HFFc6 (cell line): ENCODE measurements around the gene INVS. TPM values are rescaled to one million over a fixed set of nuclear protein-coding genes. Genes with fewer than 3 reads are reported as not detected.

ENCODE experiments used
- DNase-seq: peaks from one replicate; pipeline ENCODE4 v3.0.0-alpha.2; 2018
- H3K27ac Mint-ChIP-seq: 2 replicates; pipeline ENCODE4 v1.8.0; 2020; ENCODE audit warnings: mild to moderate bottlenecking, mixed read lengths
- H3K27me3 Mint-ChIP-seq: 2 replicates; pipeline ENCODE4 v1.8.0; 2021; ENCODE audit warnings: mild to moderate bottlenecking, moderate library complexity, mixed read lengths; ENCODE audit not compliant: insufficient read depth
- H3K36me3 Mint-ChIP-seq: 2 replicates; pipeline ENCODE4 v1.8.0; 2021; ENCODE audit warnings: low read depth, mixed read lengths
- H3K4me1 Mint-ChIP-seq: 2 replicates; pipeline ENCODE4 v1.8.0; 2020; ENCODE audit warnings: low read depth, mixed read lengths
- H3K4me3 Mint-ChIP-seq: 2 replicates; pipeline ENCODE4 v1.8.0; 2020; ENCODE audit warnings: mild to moderate bottlenecking, moderate library complexity, mixed read lengths
- H3K9me3 Mint-ChIP-seq: 2 replicates; pipeline ENCODE4 v1.8.0; 2020; ENCODE audit warnings: mild to moderate bottlenecking, mixed read lengths
- total RNA-seq, 6 experiments: library from RNA; stranded (reverse); fragmentation: NEBNext Ultra II Directional; extraction: Animal tissue kit (Norgen Biotek cat#: 25700); gene quantifications; 2 replicates in 1 of 6; 3 replicates in 5 of 6; pipeline ENCODE4 v1.2.3, GENCODE V29; 2021
- TF ChIP-seq, protein P1 (sequence below): fragments of 200-600 bp; sonication (generic); IDR thresholded peaks from 2 replicates; pipeline ENCODE4 v1.5.0; 2021; ENCODE audit warnings: antibody characterized with exemption, mild to moderate bottlenecking

The INVS gene
- total RNA-seq, 6 experiments from 2014 or later, result 13.5 to 16.5 (median 14.6) TPM

DNA sequence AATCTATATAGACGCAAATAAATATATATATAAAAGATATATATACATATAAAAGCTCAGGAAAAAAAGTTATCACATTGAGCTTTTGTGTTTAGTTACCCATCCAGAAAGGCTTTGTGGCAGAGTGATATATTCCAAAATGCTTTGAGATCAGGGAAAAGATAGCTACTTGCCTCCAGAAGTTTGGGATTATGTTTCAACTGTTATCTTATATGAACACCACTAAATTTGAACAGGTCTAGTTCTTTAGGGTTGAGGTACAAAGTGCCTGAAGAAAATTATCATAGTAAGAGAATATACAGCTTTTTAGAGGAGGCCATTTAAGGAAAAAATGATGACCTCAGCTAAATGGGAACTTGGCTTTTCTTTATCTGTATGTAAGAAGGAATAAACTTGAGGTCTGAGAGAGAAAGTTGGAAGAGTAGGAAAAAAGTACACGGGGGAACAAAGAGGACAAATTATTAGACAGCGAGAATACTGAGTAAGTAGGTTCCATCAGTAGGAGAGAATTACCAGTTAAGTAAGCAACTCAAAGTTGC lies 2.6 kb upstream of the INVS start:
- Mint-ChIP-seq H3K4me3 (peak overlapping the region; percentile 20), H3K27me3 (peaks cover 6% of the 10 kb centered on the region), H3K27ac (no peak overlapping the region; the same call in 1 of the 2 replicates), H3K9me3 (no peaks in the 10 kb centered on the region), H3K36me3 (no peaks in the 10 kb centered on the region), H3K4me1 (peaks cover 47% of the 10 kb centered on the region)
- TF ChIP-seq, protein P1, sequence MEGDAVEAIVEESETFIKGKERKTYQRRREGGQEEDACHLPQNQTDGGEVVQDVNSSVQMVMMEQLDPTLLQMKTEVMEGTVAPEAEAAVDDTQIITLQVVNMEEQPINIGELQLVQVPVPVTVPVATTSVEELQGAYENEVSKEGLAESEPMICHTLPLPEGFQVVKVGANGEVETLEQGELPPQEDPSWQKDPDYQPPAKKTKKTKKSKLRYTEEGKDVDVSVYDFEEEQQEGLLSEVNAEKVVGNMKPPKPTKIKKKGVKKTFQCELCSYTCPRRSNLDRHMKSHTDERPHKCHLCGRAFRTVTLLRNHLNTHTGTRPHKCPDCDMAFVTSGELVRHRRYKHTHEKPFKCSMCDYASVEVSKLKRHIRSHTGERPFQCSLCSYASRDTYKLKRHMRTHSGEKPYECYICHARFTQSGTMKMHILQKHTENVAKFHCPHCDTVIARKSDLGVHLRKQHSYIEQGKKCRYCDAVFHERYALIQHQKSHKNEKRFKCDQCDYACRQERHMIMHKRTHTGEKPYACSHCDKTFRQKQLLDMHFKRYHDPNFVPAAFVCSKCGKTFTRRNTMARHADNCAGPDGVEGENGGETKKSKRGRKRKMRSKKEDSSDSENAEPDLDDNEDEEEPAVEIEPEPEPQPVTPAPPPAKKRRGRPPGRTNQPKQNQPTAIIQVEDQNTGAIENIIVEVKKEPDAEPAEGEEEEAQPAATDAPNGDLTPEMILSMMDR, result no peak
- no peak for DNase-seq

GRCh38 chr9:100098046-100098886 lies 777 bp upstream of the INVS start:
- Mint-ChIP-seq H3K4me3 (peak overlapping the region; percentile 99), H3K27me3 (peaks cover 6% of the 10 kb centered on the region), H3K36me3 (no peaks in the 10 kb centered on the region), H3K4me1 (peaks cover 35% of the 10 kb centered on the region), H3K27ac (peak overlapping the region; percentile 97), H3K9me3 (no peaks in the 10 kb centered on the region)
- peak; percentile 47 for DNase-seq
- TF ChIP-seq, protein P1, result no peak

GRCh38 chr9:100099722-100100042 lies 639 bp downstream of the INVS start:
- Mint-ChIP-seq H3K9me3 (no peaks in the 10 kb centered on the region), H3K4me1 (peaks cover 49% of the 10 kb centered on the region), H3K27ac (peak overlapping the region; percentile 97), H3K36me3 (no peaks in the 10 kb centered on the region), H3K4me3 (peak overlapping the region; percentile 99), H3K27me3 (peaks cover 6% of the 10 kb centered on the region)
- no peak for DNase-seq
- TF ChIP-seq, protein P1, result no peak

DNA sequence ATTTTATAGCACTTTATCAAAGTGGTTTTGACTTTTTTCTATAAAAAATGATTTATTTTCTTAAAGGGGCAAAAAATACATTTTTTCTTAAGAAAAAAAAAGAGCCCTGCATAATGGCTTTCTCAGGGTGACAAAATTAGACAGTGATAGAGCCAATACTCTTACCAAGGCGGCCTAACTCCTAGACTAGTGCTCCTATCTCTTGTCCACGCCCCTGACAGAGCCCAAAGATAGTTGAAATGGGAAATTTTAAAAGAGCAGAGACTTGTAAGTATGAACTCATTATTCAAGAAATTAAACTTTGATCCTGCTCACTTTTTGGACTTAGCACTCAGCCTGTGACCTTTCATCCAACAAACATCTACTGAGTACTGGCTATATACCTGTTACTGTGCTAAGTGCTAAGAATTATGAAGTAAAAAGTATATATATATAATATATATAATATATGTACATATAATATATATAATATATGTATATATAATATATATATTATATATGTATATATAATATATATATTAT lies 1.2 kb downstream of the INVS start:
- H3K4me1 Mint-ChIP-seq, result peaks cover 49% of the 10 kb centered on the region

GRCh38 chr9:100101608-100102007 lies 2.6 kb downstream of the INVS start:
- TF ChIP-seq, protein P1, result no peak
- Mint-ChIP-seq H3K4me3 (no peak overlapping the region), H3K36me3 (no peaks in the 10 kb centered on the region), H3K9me3 (no peaks in the 10 kb centered on the region), H3K27me3 (peaks cover 6% of the 10 kb centered on the region), H3K27ac (no peak overlapping the region), H3K4me1 (peaks cover 40% of the 10 kb centered on the region)
- no peak for DNase-seq

More for the DNA sequence above, 1.2 kb downstream of the INVS start:
- peak overlapping the region; percentile 99 for H3K4me3 Mint-ChIP-seq
- peaks cover 6% of the 10 kb centered on the region for H3K27me3 Mint-ChIP-seq
- peak overlapping the region; percentile 97; the same call in 1 of the 2 replicates for H3K27ac Mint-ChIP-seq
- TF ChIP-seq, protein P1, result no peak
- no peak for DNase-seq
- no peaks in the 10 kb centered on the region for H3K36me3 Mint-ChIP-seq
- H3K9me3 Mint-ChIP-seq, result no peaks in the 10 kb centered on the region
